Natural killer cell (primary cell): ENCODE measurements around the gene ATP5ME. TPM values are rescaled to one million over a fixed set of nuclear protein-coding genes. Genes with fewer than 3 reads are reported as not detected.
A peak's percentile ranks its signal among the peaks of the same experiment; 100 is the strongest.

Experiments used
- ATAC-seq, 3 donors: fragments of 150-1000 bp in 2 of 3; fragments of 200-7000 bp in 1 of 3; cut with Tn5 transposase; 1 replicate in 1 of 3; 2 replicates in 2 of 3; pipeline ENCODE4 v1.10.0; 2021; ENCODE audit warnings: mild to moderate bottlenecking in 2 of 3, moderate library complexity in 2 of 3
- DNase-seq, 2 donors: peaks; one replicate each; pipeline versions ENCODE4 v3.0.0 to v3.0.0-alpha.2; 2013 to 2021; ENCODE audit warnings: mixed read lengths in 1 of 2
- H3K27ac ChIP-seq: one replicate; pipeline ENCODE4 v1.5.1; 2013; ENCODE audit warnings: mild to moderate bottlenecking, low read length
- H3K27me3 ChIP-seq: one replicate; pipeline ENCODE4 v1.6.1; 2013; ENCODE audit warnings: low read length; ENCODE audit not compliant: control insufficient read depth, insufficient read depth
- H3K36me3 ChIP-seq: one replicate; pipeline ENCODE4 v1.6.1; 2013; ENCODE audit warnings: low read length; ENCODE audit not compliant: control insufficient read depth, insufficient read depth
- H3K4me1 ChIP-seq: one replicate; pipeline ENCODE4 v1.6.1; 2013; ENCODE audit warnings: low read length; ENCODE audit not compliant: control insufficient read depth, insufficient read depth
- H3K4me3 ChIP-seq: one replicate; pipeline ENCODE4 v1.5.1; 2013; ENCODE audit warnings: low read length
- H3K9me3 ChIP-seq: one replicate; pipeline ENCODE4 v1.6.1; 2013; ENCODE audit warnings: low read length; ENCODE audit not compliant: control insufficient read depth, insufficient read depth
- H3K27ac Mint-ChIP-seq, 2 donors: one replicate each; pipeline ENCODE4 v1.8.0; 2022; ENCODE audit warnings: mild to moderate bottlenecking in 2 of 2, mixed read lengths in 2 of 2, moderate library complexity in 1 of 2
- H3K27me3 Mint-ChIP-seq, 2 donors: one replicate each; pipeline ENCODE4 v1.8.0; 2022; ENCODE audit warnings: low read depth in 2 of 2, mixed read lengths in 2 of 2
- H3K36me3 Mint-ChIP-seq: one replicate; pipeline ENCODE4 v1.8.0; 2022; ENCODE audit warnings: mixed read lengths
- H3K4me1 Mint-ChIP-seq, 2 donors: one replicate each; pipeline ENCODE4 v1.8.0; 2022; ENCODE audit warnings: mixed read lengths in 2 of 2
- H3K4me3 Mint-ChIP-seq: one replicate; pipeline ENCODE4 v1.8.0; 2022; ENCODE audit warnings: mild to moderate bottlenecking, moderate library complexity, mixed read lengths
- H3K9me3 Mint-ChIP-seq, 2 donors: one replicate each; pipeline ENCODE4 v1.8.0; 2022; ENCODE audit warnings: mixed read lengths in 2 of 2
- CTCF ChIP-seq: fragments of 200-600 bp; IDR thresholded peaks from one replicate; pipeline ENCODE4 v1.8.0; 2022; ENCODE audit warnings: antibody characterized with exemption
- WGBS: methylation state at CpG from one replicate; pipeline ENCODE4 v1.1.7; 2013; ENCODE audit warnings: missing lambda C conversion rate; ENCODE audit not compliant: insufficient coverage; 5-methylcytosine and 5-hydroxymethylcytosine counted together
- intact Hi-C: fragments of 100-400 bp; cut with micrococcal nuclease; formaldehyde crosslinking; loops from one replicate; pipeline ENCODE4 v1.14.2; 2022
- total RNA-seq, 4 donors: library from RNA; stranded (reverse); fragments of 120-200 nt in 1 of 4; gene quantifications; one replicate each; pipeline versions ENCODE4 v1.2.3 to v1.2.4, GENCODE V29; 2013 to 2022

The ATP5ME gene
- 100 to 1,000 TPM; 114 to 140 (median 136) TPM for total RNA-seq
- 258 TPM for total RNA-seq (2013)

- no peaks in the 10 kb centered on the region for H3K27me3 ChIP-seq
- Mint-ChIP-seq H3K4me1 (peaks cover 7 to 14% of the 10 kb centered on the region in 2 donors), H3K27me3 (no peaks in the 10 kb centered on the region), H3K36me3 (no peaks in the 10 kb centered on the region), H3K4me3 (peak within 1 kb of the TSS; percentile 88), H3K27ac (peak within 1 kb of the TSS; percentile 81 to 92), H3K9me3 (no peaks in the 10 kb centered on the region)
- ATAC-seq (peak; percentile 90 to 97 (median 92)), DNase-seq (peak; percentile 99)
- H3K27ac ChIP-seq, result peak within 1 kb of the TSS; percentile 92
- peak; percentile 84 for TF ChIP-seq CTCF
- intact Hi-C loops, result loop anchor here (1.0 kb wide), 1 partner anchor 430 kb away; no protein-coding TSS in a partner anchor
- H3K36me3 ChIP-seq, result peaks cover 17% of the 10 kb centered on the region
- peak within 1 kb of the TSS; percentile 61 for H3K4me3 ChIP-seq
- H3K9me3 ChIP-seq, result no peaks in the 10 kb centered on the region
- H3K4me1 ChIP-seq, result peaks cover 36% of the 10 kb centered on the region
- under 1% methylated on average over 84 of the region's 84 CpGs for WGBS
Measured at GRCh38 chr4:674172-675035, at the start of gene ATP5ME, which contains the start of gene MYL5. TSS of gene ATP5ME (minus strand) at chr4:674276. CDS start at chr4:674247, 29 bp downstream. TSS of gene MYL5 (plus strand) at chr4:674542. CDS start at chr4:678027, 3,485 bp downstream.

- H3K4me3 ChIP-seq, result no peak overlapping the region
- no peak for TF ChIP-seq CTCF
- H3K4me1 ChIP-seq, result no peaks in the 10 kb centered on the region
- no peaks in the 10 kb centered on the region for H3K36me3 ChIP-seq
- H3K27me3 ChIP-seq, result no peaks in the 10 kb centered on the region
- WGBS, result 98% methylated on average over 61 of the region's 61 CpGs
- ATAC-seq, result no peak
- Mint-ChIP-seq H3K27me3 (no peaks in the 10 kb centered on the region), H3K4me1 (peaks cover 38 to 69% of the 10 kb centered on the region in 2 donors), H3K9me3 (no peaks in the 10 kb centered on the region), H3K27ac (peak overlapping the region in 1 of 2 donors; percentile 24), H3K36me3 (no peaks in the 10 kb centered on the region), H3K4me3 (no peak overlapping the region)
- intact Hi-C loops, result no loop called here
- no peak overlapping the region for H3K27ac ChIP-seq
- no peaks in the 10 kb centered on the region for H3K9me3 ChIP-seq
- DNase-seq, result no peak
Measured at GRCh38 chr4:722851-723360, 48.8 kb upstream of the ATP5ME start.

GRCh38 chr4:722169-722725 is 48.2 kb upstream of the ATP5ME start:
- peak overlapping the region in 1 of 2 donors; percentile 72 for H3K27ac Mint-ChIP-seq
- H3K4me3 ChIP-seq, result no peak overlapping the region
- DNase-seq (no peak), ATAC-seq (no peak)
- H3K27me3 ChIP-seq, result no peaks in the 10 kb centered on the region
- H3K27ac ChIP-seq, result no peak overlapping the region
- intact Hi-C loops, result no loop called here
- 97% methylated on average over 47 of the region's 47 CpGs for WGBS
- no peaks in the 10 kb centered on the region for H3K27me3 Mint-ChIP-seq
- no peaks in the 10 kb centered on the region for H3K36me3 Mint-ChIP-seq
- H3K4me1 ChIP-seq, result peaks cover 4% of the 10 kb centered on the region
- H3K4me3 Mint-ChIP-seq, result no peak overlapping the region
- H3K36me3 ChIP-seq, result no peaks in the 10 kb centered on the region
- H3K9me3 Mint-ChIP-seq, result no peaks in the 10 kb centered on the region
- no peak for TF ChIP-seq CTCF
- H3K9me3 ChIP-seq, result no peaks in the 10 kb centered on the region
- peaks cover 39 to 70% of the 10 kb centered on the region in 2 donors for H3K4me1 Mint-ChIP-seq
